HG03520 (cell line): ENCODE measurements around the gene DNAL1.

Experiments used
- ATAC-seq: cut with Tn5 transposase; IDR thresholded peaks from one replicate; pipeline ENCODE4 v1.9.1; 2021; ENCODE audit warnings: mild to moderate bottlenecking, moderate library complexity; ENCODE audit not compliant: unreplicated experiment

DNAL1 gene

DNA sequence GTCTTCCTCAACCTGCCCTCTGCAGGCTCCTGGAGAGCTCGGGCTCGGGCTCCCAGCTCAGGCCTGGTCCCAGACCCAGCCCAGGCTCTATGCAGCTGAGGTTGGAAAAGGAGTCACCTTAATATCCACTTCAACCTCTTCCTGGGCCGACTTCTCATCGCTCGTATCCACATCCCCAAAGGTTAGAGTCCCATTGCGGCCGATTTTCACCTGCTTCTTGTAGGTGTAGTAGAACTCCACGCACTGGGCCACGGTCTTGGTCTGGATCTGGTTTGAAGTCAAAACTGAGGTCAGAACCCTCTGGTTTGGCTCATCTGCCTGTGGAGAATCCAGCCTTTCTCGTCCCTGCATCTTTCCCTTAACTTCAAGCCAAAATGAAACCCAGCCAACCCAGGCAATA is 77.8 kb downstream of the DNAL1 start:
- ATAC-seq: no peak

DNA sequence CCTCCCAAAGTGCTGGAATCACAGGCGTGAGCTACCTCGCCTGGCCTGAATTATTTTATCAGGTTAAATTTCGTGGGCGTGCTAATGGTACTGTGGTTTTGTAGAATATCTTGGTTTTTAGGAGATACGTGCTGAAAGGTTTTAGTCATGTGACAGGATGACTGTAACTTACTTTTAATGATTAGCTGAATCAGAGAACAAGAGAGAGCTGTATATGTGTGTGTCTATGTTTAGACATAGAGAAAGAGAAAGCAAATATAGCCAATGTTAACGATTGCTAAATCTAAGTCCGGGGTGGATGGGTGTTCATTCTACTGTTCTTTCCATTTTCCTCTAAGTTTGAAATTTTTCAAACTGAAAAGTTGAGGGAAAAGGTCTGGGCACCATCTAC is 78.6 kb downstream of the DNAL1 start:
- ATAC-seq: no peak

DNA sequence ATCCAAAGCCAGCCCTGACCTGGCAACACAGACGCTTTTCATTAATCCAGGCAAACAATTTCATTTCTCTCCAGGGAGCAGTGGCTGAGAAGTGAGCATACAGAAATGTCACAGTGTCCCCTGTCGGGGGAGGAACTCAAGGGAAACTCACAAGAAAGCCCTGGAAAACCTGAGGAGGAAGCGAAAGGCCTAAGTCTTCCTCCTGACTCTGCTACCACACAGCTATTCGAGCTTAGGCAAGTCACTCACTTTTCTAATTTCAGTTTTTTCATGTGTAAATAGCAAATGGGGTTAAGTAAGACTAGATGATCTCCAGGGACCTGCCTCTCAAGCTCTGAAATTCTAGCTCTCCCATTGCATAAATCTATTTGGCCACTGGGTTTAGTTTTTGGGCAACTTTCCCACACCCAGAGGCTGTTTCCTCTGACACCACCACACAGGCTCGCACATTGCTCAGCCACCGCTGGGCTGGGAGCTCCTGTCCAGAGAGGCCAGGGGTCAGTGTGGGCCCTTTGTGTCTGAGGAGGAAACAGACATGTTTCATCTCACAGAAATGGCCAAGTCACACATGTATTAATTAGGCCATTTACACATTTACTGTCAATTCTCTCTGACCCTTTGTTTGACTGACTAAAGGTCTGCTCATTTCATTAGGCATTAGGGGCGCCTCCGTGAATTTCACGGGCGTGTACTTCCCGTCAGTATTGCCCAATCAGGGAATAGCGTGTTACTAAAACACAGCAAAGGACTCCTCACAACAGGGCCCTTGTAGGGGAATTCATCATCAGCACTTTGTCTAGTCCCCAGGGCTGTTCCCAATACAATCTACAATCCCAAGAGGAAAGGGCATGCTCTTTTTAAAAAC is 79.2 kb downstream of the DNAL1 start:
- ATAC-seq: no peak

DNA sequence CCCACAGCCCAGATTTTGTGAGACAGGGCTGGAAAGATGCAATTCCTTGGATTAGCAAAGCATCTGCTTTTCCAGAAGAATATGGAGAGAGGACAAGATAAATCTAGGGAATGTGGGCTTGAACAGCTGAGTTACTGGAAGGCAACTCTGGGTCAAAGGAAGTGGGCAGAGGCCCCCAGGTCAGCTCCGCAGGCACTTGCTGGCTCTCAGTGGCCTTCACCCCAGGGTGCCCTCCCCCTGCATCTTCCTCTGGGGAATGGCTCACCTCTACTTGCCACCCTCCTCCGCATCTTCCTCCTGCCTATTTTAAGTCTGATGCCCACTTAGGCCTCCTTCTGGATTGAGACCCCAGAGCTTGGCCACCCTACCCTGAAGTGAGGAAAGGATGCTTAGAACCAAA is 79.9 kb downstream of the DNAL1 start:
- no peak for ATAC-seq

DNA sequence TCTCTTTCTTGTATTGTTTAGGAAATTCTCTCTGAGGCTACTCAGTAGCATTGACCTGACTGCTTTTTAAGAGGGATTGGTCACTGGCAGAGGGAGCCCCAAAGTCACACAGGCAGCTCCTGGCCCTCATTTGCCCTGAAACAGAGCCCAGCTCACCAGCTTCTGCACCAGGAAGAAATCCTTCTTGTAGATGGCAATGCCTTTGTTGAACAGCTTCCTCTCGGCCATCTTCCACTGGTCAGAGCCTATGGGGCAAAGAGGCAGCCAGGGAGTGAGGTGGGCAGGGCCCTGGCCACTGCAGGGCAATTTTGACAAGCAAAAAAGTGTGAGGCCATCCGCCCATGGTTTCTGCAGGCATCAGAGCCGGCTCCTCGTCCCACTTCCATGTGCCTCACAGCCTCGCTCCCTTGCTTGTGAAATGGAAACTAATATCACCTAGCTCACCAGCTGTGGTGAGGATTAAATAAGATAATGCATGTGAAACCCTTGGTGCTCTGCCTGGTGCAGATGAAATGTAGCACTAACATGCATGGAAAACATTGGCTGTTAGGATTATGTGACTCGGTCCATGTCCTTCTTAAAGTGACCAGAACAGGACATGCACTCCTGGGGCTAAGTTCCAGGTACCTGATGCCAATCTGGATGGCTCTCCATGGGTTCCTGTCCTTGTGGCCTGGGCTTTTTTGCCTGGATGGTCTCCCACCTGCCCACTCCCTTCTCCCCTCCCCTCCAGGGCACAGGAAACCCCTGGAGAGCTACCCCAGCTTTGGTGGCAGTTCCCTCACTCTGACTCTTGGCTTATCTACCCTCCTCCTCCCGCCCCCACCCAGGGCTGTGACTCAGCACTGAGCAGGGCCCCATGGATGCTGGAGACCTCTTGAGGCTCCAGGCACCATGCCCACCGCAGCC is 80.6 kb downstream of the DNAL1 start:
- no peak for ATAC-seq

DNA sequence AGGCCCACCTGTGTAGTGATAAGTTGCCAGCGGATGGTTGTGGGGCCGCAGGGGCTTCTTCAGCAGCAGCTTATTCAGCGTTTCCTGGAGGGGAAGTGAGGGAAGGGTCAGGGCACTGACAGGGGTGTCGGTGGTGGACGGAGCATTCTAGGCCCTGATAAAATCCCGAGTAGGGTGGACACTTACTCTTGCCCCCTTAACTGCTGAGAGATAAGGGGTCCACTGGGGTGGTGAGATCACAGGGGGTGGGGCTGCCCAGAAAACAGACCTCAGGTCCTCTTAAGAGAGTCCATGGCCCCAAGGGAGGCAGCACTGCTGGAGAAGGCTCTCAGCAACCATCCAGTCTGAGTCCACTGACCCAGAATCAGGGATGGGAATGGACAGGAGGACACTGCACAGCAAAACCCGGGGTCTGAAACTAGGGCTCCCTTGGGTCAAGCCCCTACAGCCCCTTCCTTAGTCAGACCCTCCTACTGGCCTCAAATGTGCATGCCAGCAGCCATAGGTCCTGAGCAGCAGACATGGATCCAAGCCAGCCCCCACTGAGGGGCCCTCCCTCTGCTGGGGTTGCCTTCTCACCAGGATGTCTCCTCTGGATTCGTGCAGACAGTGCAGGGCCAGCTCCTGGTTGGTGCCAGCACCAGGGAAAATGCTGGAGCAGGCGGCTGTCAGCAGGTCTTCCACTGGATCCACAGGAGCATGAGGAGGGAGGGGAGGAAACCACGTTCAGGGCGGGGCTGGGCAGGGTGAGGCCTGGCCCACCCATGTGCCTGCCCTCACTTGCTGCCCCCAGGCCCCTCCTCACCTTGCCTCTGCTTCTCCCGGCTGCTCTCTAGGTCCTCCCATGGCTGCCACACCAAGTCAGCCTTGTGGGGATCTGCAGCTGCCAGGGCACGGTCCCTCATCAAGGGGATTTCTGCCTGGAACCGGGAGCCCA is 81.5 kb downstream of the DNAL1 start:
- ATAC-seq: no peak

DNA sequence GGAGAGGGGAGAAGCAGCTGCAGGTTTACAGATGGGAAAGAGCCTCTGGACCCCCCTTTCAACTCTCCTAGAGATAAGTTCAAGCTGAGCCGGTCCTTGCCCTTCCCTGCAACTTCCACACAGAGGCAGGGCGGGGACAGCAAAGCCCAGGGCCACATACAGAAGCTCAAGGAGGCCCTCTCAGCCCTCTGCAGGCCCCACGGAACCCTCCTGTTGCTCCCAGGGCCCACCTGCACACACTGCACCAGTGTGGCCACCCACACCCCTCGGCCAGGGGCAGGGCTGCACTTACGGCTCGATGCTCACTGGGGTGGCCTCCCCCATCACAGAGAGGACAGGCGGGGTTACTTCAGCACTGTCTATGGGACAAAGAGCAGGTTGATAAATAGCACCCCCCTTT is 82.4 kb downstream of the DNAL1 start:
- ATAC-seq: no peak

DNA sequence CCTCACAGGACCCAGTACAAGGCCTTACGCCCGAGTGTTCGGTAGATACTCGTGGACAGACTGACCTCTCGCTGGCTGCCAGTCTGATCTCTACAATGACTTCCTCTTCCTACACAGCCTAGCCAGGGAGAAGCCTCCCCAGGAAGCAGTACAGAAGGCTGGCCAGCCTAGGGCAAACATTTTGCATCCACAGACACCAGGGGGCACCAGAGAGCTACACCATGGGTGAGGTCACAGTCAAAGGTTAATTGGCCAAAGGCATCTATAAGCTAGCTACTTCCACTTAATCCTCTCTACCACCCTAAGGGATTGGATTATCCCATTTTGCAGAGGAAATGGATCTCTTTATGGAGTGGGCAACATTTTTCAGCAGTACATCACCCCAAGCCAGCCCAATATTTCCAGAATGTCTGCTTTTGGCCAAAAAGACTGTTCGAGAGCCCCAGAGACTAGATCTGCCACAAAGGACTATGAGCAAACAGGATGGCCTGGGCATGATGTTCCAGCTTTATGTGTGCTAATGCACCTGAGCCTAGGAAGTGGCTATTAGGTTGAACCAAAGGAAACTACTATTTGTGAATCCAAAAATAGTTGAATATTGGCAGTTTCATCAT is 84.0 kb downstream of the DNAL1 start:
- no peak for ATAC-seq

DNA sequence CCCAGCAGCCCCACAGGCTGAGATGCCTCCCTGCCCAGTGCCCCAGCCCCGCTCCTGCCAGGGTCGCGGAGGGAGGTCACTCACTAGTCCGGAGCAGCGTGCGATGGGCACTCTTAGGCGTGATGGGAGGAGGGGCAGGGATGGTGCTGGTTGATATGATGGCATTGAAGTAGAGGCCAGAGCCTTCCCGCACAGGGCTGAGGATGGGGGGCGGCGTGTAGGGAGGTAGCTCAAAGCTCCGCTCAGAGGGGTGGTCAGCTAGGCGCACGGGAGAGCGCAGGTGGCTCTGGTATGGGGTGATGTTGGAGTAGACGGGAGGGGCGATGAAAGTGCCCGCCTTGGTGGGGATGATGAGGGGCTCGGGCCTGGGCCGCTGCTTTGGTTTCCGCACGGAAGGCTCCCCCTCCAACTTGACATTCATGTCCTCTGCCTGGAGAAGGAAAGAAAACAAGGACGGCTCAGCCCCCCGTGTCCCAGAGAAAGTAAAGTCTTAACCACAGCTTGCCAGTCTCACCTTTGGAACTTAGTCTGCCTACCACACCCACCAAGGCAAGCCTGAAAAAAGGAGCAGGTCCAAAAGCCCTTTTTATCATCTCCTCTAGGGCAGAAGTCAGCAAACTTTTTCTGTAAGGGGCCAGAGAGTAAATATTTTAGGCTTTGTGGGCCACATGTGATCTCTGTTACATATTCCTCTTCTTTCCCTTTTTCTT is 84.9 kb downstream of the DNAL1 start:
- no peak for ATAC-seq

DNA sequence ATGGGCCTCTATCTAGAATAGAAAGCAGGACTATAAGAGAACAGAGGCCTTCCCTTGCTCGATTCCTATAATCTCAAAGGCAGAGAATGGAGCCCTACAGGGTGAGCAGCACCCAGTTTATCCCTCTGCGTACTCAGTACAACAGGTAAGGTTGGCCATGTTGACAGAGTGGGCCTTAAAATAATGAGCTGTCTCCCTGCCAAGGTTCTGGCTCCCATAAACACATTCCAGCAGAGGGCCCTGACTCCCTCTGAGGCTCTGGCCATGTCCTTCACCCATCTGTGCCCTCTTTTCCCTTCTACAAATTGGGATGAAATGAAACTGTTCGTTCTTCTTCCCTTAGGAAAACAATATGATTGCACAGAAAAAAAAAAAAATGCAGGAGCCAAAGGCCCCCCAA is 86.3 kb downstream of the DNAL1 start:
- no peak for ATAC-seq

DNA sequence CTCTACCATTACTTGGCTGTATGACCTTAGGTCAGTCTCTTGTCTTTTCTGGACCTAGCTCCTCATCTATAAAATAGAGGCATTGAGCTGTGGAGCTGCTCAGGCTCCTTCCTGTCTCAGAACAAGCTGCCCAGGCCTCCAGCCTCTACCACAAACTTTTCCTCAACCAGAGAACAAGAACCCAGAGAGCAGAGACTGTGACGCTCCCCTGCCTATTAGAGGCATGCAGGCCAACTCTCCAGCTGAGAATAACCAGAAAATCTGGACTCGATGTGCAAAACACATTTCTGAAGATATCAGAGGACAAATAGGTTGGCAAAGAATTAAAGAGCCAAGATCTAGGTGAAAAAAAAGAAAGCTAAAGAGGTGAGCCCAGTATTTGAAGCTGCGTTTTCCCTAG is 87.2 kb downstream of the DNAL1 start:
- ATAC-seq: no peak

DNA sequence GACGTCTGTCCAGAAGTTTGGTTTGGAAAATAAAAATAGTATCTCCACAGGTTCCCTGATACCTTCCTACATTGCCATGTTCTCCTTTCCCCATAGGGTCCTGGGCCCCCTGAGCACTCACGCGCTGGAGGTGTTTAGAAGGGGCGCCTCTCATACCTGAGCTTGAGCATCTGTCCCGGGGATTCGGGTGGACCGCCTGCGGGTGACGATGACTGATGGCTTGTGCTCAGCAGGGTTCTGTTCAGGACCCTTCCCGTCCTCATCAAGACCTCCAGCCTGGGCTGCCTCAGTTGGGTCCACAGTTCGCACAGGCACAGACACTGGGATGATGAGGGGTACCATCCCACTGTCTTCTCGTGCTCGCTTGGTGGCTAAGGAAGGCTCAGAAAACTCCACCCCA is 92.1 kb downstream of the DNAL1 start:
- no peak for ATAC-seq

DNA sequence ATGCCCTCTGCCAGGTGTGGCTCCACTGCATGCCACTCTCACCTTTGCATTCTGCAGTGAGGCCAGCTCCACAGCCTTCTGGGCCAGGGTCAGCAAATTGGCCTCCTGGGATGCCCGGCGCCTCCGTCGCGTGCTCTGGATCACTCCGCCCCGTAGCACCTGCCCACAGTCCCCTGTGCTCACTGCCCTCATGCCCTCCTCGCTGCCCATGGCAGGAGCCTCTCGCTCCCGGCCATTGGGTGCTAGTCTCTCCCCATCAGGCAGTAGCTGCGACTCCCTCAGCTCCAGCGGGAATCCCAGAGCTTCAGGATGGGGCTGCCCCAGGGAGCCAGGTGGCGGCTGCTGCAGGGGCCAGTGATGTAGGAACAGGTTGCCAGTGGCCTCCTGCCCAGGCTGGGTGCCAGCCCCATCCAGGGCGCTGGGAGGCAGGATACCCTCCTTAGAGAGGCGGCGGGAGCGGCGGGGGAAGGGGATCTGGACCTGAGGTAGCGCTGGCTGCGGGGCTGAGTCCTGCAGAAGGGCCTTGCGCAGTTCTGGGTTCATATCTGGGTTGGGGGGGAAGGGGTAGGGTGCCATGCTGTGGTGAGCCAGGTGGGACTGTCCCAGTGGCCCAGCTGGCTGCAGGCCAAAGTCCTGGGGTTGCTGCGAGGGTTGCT is 93.9 kb downstream of the DNAL1 start:
- ATAC-seq: no peak

DNA sequence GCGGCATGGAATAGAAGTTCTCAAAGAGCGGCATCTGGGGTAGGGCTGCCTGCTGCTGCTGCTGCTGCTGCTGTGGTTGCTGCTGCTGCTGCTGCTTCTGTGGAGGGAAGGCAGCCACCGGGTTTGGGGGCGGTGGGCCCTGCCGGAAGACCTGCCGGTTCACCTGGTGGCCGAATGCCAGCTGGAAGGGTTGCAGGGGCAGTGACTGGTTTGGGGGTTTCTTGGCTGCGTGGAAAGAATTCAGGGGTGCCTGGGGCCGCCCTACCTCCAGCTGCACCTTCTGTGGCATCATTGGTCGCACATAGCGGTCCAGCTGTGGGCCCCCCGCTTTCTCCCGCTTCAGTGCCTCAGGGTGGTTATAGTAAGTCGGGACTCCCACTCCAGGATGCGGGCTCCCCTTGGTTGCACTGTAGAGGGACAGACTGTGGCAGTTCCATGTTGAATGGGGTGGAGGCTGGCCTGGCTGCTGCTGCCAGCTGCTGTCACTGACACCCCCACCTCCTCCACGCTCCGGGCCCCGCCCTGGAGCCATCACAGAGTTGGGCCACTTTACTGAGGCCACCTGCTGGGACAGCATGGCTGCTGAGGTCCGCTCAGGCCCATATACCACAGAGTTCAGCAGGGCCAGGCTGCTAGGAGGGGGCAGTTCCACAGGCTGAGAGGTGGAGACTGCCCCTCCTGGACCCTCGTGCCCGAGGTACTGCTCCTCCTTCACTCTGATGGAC is 94.5 kb downstream of the DNAL1 start:
- ATAC-seq: no peak

DNA sequence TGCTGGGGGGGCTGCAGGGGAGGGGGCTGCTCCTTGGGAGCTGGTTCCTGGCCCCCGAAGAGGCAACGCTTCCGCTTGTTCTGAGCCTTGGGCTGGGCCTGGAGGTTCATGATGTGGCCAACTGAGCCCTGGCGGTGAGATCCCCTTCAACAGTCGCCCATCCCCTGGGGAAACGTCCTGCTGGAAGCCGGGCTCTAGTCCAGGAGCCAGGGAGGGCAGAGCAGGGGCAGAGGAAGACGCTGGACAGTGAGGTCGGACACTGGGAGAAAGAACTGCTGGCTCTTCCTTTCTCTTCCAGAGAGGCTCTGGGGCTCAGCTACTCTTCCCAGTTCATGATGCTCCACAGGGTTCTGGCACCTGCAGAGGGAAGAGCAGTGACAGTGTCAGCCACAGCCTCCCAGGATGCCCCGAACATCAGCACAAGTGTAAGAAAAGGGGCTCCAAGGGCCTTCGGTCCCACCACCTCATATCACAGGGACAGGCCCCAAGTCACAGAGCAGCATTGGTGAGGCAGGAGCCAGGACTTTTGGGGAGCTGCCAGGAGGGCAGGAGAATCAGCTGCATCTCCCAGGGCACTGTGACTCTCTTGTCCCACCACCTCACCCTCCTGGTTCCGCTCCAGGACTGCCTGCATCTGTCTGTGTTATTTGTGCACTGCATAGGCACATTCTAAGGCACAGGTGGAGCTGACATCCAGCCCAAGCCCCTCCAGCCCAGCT is 95.3 kb downstream of the DNAL1 start:
- no peak for ATAC-seq

DNA sequence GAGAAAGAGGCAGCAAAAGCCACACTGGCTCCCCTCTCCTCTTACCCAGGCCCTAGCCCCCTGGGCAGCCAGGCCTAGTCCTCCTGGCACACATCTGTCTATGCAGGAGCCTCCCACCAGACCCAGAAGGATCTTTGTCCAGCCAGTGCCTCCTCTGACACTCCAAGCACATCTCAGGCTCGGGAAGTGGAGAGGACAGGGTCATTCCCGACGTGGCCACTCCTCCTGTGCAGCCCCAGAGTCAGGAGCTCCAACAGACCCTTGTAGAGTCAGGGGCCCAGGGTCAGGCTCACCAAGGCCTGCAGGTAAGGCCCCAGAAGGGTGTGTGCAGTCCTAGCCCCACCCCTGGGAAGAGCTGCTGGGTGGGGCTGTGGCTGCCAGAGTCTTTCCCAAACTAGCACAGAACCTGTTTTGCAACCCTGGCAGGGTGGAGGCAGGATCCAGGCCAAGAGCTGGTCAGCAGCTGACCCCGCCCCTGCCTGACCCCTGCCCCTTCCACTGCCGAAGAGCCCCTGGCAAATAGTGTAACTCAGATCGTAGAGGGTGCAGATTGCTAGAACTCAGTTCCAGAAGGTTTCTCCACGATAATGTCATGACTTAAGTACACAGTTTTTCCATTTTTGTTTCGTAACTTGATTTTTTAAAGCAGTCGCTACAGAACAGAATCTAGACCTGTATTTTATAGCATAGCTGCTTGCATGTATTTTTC is 96.0 kb downstream of the DNAL1 start:
- ATAC-seq: no peak

DNA sequence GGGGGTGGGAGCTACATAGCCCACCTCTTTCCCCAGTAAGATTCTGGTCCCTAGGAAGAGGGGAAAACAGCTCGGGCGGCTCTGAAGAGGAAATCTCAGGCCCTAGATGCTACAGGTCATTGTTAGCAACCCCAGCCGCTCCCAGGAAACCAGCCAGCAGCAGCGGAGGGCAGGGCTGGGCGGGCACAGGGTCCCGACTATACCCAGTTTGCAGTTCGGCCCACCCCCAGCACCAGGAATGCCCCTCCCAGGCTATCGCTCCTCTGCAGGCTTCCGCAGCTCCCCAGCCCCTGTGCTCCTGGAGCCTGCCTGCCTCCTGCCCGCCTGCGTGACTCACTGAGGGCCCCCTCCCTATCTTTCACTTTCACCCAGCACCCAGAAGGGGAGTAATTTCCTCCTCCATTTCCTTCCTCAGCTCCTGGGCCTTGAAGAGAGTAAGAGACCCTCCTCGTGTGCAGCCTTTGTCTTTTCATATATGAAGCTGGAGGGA is 96.6 kb downstream of the DNAL1 start:
- no peak for ATAC-seq
